Activated T-cell treated with anti-CD3 and anti-CD28 coated beads for 1 hour (primary cell): ENCODE measurements around the gene SKA3.
"Not testable (repeated sequence)": the region's sequence is repeated elsewhere in the genome, so short reads cannot be mapped to it uniquely, and the experiment has no call there.

Experiments
- DNase-seq: peaks from one replicate; pipeline ENCODE4 v3.0.0-alpha.2; 2020; ENCODE audit warnings: low read depth

Gene SKA3

DNA sequence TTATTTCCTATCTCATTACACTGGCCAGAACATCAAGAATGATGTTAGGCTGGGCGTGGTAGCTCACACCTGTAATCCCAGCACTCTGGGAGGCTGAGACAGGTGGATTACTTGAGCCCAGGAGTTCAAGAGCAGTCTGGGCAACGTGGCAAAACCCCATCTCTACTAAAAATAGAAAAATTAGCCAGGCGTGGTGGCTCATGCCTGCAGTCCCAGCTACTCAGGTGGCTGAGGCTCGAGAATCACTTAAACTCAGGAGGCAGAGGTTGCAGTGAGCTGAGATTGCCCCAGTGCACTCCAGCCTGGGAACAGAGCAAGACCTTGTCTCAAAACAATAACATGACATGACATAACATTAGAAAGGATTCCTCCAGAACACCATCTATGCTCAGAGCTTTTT is 10.7 kb downstream of the SKA3 start:
- DNase-seq = not testable (repeated sequence)

DNA sequence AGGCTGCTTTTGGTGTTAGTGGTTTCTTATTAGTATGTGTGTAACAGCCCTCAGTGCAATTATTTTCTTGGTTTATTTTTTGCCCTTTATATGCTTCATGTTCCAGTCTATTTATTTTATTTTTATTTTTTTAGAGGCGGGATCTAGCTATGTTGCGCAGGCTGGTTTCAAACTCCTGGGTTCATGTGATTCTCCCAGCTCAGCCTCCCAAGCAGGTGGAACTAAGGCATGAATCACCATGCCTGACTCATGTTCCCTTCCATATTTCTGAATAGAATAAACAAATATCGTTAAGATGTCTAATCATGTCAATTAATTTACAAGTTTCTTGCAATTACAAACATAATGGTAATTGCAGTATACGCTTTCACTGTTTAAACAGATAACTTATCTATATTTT is 11.7 kb downstream of the SKA3 start:
- no peak for DNase-seq

DNA sequence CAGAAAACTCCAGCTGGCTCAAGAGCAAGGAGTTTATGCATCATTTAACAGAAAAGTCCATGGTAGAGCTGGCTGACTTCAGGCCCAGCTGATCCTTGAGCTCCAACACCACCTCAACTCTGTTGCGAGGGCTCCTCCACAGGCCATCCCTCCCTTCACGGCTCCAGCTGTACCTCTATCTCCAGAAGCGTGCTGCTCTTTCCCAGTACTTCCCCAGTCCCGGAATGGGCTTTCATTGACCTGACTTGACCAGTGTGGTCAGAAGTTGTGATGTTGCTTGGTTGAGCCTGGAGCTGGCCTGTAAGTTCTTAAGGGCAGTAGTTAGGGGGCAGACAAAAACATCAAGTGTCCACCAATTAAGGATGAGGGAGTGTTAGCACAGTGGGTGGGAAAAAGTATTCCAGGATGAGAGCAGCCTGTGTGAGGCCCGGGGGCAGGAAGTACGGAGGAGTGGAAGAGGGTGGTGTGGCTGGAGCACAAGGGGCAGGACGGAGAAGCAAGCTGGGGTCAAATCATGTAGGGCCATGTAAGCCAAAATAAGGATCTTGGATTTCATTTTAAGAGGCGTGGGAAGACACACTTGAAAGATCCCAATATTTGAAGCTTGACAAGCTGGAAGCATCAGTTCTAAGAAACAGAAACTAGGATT is 24.0 kb downstream of the SKA3 start:
- DNase-seq = no peak

DNA sequence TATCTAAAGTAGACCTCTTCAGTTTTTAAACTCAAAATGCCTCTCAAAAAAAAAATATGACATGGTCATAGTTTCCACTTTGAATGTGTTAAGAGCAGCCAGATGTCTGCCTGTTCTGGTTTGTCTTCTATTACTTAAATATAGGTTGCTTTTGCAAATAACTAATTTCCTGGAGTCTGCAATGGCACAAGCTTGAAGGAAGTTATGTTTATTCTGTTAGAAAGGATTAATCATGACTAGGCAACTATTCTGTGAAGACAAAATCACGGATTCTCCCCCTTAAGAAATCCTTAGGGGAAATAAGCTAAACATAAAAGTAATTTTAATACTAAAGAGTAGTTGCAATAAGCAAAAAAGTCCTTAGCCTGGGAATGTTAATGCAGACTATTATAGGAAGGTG is 26.3 kb downstream of the SKA3 start:
- DNase-seq = no peak

DNA sequence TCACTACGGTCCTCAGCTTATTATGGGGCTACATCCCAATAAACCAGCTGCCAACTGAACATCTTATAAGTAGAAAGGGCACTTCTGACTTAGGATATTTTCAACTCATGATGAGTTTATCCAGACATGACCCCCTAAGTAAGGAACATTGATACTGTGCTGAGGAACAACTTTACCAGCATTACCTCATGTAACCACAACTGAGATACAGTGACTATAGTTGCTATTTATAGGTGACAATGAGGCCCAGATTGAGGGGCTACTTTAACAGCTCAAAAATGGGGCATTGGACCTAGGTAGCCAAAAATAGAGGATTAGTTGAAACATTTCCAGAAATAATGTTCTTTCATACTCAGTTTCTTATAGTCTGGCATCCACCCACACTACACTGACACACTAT is 26.8 kb downstream of the SKA3 start:
- no peak for DNase-seq

DNA sequence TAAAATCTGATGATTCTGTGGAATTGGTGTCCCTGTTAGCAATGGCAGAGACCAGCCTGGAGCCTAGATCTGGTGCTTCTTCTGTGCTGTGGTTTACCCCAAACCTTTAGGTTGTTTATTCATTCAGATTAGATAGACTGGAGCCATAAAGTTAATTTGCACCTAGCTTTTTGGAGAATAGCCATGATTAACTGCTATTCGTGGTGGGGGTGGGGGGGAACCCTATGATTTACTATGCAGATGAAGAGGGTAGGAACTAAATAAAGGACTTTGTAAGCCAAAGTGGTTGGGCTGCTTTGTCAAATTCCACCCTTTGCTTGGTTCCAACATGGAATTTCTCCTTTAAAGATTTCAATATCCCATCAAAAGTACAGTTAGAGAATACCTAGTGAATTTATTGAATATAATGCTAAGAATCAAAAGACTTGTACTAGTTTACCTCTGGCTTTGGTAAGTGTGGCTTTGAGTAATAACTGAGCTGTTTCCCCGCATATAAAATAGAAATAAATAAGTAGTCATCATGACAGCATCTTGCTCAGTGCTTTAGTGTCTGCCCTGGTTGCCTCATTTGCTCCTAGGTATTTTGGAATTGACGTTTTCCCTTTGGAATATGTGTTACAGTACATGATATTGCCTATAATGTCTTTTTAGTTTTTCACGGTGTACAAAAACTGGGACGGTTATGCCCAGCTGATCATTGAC is 27.6 kb downstream of the SKA3 start:
- no peak for DNase-seq

DNA sequence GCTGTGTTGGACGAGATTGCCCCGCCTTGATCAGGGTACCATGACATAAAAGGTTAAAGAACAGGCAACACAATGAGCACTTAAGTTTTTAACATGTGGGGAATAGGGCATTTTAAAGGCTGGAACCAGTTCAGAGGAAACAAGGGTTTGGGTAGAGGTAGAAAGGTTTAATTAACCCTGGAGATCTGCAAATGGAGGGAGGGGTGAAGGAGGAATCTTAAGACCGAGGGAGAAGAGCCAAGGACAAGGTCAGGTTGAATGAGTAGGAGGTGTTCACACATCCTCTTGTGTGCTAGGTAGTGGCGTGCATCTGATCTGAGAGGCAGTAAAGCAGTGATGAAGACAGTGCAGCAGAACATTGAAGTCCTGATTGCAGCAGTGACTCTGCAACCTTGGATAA is 28.5 kb downstream of the SKA3 start:
- no peak for DNase-seq

DNA sequence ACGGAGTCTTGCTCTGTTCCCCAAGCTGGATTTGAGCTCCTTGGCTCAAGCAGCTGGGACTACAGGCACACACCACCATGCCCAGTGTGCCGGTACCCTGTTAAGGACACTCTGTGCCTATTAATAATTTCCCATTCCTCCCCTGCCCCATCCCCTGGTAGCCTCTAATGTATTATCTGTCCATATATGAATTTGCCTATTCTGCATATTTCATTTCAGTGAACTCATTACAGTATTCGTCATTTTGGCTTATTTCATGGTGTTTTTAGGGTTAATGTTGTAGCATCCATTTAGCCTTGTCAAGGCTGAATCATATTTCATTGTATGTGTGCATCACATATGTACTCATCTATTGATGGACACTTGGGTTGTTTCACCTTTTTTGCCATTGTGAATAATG is 33.6 kb downstream of the SKA3 start:
- no peak for DNase-seq

DNA sequence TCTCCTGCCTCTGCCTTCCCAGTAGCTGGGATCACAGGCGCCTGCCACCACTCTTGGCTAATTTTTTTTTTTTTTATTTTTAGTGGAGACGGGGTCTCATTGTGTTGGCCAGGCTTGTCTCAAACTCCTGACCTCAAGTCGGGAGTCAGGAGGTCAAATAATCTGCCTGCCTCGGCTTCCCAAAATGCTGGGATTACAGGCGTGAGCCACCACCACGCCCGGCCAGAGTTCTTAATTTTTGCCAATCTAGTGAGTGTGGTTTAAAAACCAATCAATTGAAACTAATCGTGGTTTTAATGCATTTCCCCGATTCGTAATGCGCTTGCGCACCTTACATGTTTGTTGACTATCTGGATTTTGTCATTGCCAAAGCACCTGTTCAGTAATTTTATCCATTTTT is 37.0 kb downstream of the SKA3 start:
- no peak for DNase-seq

DNA sequence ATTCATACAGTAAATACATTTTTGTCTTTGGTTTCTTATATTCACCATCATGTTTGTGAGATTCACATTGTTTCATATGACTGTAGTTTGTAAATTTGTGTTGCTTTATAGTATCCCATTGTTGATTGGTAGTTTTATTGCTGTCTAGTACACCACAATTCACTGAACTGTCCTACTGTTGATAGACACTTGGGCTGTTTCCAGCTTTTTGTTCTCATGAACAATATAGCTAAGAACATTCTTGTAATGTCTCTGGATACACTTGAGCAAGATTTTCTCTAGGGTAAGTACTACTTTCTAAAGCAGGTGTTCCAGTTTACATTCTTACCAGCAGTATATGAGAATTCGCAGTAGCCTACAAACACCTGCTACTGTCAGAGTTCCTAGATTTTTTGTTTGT is 37.8 kb downstream of the SKA3 start:
- DNase-seq = no peak

DNA sequence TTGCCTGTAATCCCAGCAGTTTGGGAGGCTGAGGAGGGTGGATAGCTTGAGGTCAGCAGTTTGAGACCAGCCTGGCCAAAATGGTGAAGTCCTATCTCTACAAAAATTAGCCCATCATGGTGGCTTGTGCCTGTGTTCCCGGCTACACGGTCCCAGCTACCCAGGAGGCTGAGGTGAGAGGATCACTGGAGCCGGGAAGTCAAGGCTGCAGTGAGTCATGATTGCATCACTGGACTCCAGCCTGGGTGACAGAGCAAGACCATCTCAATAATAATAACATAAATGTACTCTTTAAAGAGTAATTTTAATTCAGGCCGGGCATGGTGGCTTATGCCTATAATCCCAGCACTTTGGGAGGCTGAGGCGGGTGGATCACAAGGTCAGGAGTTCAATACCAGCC is 38.7 kb downstream of the SKA3 start:
- DNase-seq = no peak

DNA sequence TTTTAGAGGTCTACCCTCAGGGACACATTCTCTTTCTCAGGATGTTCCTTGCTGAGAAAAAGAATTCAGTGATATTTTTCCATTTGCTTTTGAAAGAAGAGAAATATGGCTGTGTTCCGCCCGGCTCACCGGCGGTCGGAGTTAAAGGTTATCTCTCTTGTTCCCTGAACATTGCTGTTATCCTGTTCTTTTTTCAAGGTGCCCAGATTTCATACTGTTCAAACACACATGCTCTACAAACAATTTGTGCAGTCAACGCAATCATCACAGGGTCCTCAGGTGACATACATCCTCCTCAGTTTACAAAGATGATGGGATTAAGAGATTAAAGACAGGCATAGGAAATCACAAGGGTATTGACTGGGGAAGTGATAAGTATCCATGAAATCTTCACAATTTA is 40.5 kb downstream of the SKA3 start:
- DNase-seq = not testable (repeated sequence)

DNA sequence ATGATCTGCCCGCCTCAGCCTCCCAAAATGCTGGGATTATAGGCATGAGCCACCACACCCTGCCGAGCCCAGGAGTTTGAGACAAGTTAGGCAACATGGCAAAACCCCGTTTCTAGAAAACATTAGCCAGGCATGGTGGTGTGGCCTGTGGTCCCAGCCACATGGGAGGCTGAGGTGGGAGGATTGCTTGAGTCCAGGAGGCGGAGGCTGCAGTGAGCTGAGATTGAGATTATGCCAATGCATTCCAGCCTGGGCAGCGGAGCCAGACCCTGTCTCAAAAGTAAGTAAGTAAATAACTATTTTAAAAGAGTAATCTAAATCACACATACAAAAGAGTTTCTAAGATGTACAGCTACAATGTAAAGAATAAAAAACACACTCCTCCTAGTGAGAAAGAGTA is 41.9 kb downstream of the SKA3 start:
- no peak for DNase-seq

DNA sequence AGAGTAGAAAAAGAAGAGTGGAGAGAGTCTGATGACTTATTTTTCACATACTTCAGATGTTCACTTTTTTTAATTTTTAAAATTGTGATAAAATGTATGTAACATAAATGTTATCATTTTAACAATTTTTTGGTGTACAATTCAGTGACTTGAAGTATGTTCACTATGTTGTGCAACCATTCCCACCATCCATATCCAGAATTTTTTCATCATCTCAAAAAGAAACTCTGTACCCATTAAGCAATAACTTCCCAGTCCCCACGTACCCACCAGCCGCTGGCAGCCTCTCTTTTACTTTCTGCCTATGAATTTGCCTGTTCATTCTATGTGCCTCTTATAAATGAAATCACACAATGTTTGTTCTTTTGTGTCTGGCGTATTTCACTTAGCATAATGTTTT is 43.3 kb downstream of the SKA3 start:
- no peak for DNase-seq

DNA sequence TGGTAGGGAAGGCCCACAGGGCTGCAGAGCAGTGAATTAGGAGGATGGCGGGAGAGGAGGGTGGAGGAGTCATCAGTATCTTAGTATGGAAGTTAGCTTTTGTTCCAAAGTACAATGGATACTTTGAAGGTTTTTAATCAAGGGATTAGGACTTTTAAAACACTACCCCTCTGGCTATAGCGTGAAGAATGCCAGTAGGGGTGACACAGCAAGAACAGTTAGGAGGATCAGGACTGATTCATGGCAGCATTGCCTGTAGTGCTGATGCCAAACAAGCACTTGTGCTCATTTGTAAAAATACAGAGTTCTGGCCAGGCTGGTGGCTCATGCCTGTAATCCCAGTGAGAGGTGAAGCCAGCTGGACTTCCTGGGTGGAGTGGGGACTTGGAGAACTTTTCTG is 46.2 kb downstream of the SKA3 start:
- no peak for DNase-seq

DNA sequence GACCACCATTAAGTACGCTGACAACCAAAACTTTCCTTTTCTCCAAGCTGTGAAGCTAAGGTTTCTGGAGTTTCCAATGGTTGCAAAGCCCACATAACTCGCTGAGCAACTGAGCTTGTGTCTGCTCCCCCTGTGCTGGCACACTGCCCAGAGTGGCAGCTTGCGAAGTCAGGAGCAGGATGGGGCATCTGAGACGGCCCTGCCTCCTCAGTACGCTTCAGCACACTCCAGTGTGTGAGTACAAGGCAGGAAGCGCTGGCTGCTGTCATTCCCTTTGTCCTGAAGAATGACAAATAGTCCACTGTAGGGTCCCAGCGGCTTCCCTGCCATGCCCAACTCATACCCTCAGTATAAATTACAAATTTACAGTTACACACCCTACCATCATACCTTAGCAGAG is 51.5 kb downstream of the SKA3 start:
- no peak for DNase-seq

DNA sequence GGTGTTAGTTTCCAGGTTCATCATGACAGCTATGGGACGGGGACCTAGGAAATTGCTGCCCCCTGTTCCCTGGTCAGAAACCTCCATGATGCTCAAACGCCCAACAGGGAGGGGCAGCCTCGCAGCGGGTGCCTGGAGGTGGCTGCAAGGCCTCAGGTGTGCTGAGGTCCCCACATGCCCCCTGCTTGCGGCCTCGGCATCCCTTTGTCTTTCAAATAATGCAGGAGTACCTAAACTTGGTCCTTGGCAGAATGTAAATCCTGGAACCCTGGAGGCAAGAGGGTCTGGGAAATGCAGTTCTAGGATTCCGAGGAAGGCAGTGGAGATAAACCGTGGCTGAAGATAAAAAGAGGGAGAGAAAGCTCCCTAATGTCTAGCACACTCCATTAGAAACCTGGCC is 52.4 kb downstream of the SKA3 start:
- DNase-seq = no peak

DNA sequence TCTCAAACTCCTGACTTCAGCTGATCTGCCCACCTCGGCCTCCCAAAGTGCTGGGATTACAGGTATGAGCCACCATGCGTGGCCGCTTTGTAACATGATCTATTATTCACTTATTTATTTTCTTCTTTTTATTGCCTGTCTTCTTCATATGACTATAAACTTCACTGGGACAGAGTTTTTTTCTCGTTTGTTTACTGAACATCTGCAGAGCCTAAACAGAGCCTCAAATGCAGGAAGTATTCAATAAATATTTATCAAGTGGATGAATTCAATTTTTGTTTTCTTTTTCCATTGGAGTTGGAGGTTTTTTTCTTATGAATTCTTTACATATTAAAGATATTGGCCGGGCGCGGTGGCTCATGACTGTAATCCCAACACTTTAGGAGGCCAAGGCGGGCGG is 54.7 kb downstream of the SKA3 start:
- no peak for DNase-seq

DNA sequence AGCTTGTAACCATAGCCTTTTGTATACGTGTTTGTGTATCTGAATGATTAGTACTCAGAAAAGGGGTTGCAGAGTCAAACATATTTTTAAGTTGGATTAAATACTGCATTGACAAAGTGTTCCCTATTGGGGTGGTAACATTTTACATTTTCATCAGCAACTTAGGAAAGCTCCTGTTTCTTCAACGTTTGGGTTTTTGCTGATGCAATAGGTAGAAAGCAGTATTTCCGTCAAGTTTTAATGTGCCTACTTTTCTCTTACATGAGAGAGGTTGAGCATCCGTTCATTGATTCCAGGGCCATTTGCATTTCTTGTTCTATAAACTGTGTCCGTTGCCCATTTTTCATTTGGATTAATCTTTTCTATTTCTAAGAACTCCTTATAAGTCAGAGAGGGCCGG is 56.2 kb downstream of the SKA3 start:
- DNase-seq = no peak

DNA sequence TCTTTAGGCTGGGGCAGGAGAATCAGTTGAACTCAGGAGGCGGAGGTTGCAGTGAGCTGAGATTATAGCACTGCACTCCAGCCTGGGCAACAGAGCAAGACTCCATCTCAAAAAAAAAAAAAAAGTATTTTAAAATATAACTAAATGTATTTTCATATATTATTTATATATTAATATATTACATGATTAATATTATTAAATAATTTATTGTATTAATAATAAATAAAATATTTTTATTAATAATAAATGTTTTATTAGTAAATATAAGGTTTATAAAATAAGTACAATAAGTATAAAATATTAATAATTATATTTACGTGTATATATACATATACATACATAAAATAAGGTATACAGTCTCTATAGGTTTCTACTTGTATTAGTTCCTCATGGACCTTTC is 56.8 kb downstream of the SKA3 start:
- DNase-seq = no peak

DNA sequence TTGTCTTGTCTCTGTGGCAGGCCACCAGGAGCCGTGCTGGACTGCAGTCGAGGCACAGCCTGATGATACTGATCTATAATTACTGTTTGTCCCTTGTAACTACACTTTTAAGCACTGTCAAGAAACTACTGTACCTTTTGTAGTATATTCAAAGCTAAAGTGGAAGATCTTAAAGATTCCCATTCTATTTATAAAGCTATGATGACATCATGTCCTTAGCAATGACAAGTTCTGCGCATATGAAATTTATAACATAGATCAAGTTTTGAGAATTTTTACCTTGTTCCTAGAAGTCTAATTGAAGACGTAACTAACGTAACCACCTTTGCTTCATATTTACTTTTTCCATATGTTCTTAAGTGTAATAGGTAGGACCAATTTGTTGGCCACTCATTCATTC is 58.2 kb downstream of the SKA3 start:
- DNase-seq = no peak

DNA sequence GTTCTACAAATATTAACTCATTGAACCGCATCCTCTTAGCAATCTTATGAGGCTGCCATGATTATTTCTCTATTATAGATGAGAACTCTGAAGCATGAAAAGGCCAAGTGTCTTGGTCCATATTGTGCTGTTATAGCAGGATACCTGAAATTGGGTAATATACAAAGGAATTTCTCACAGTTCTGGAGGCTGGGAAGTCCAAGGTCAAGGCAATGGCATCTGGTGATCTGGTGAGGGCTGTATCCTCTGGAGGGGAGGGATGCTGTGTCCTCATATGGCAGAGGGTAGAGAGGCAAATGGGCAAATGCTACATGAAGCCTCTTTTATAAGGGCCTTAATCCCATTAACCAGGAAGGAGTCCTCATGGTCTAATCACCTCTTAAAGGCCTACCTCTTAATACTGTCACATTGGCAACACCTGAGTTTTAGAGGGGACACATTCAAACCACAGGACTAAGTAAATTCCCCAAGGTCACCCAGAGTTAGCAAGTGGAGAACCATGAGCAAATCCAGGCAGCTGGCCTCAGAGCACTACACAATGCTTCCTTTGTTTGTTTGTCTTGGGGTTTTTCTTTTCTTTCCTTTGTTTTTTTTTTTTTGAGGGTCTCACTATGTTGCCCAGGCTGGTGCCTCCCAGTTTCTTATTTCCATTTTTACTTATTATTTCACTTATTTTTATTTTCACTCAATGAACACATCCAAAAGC is 59.1 kb downstream of the SKA3 start:
- DNase-seq = no peak

DNA sequence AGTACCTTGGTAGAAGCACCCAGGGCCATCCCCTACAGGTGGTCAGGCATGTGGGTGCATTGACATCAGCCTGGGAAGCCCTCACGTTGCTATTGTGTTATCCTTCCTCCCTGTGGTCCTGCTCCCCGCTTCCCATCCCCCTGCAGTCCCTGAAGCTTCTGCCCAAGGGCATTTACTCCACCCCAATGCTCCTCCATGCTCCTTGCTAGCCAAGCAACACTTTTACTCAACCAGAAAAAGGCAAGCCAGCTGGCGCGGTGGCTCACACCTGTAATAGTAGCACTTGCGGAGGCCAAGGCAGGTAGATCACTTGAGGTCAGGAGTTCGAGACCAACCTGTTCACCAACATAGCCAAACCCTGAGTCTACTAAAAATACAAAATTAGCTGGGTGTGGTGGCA is 60.2 kb downstream of the SKA3 start:
- no peak for DNase-seq

DNA sequence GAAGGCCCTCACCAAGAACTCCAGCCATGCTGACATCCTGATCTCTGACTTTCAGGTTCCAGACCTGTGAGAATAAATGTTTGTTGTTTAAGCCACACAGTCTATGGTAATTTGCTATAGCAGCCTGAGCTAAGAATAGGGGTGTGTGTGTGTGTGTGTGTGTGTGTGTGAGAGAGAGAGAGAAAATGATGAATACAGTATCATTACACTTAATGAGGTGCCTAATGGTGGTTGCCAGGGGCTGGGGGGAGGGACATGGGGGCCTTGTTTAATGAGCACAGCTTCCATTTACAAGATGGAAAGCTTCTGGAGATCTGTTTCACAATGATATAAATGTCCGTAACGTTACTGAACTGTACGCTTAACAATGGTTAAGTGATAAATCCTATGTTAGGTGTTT is 61.1 kb downstream of the SKA3 start:
- no peak for DNase-seq
